ENCODE data around the gene CLHC1. TPM values are rescaled to one million over a fixed set of nuclear protein-coding genes. Genes with fewer than 3 reads are reported as not detected.

Gene CLHC1
- total RNA-seq, 1 experiment from 2014 or later, result 11.1 TPM

GRCh38 chr2:55242617-55243016 is 10.5 kb upstream of the CLHC1 start:
- Histone ChIP-seq H3K36me3 (ENCODE audit: control insufficient read depth in 1 of 2, insufficient read depth in 2 of 2, low read length in 2 of 2) (peaks cover 28 to 29% of the 10 kb centered on the region in 2 experiments), H2AFZ (ENCODE audit: low read depth, low read length, poor library complexity, severe bottlenecking) (no peak overlapping the region), H3K4me3 (replicated peaks in 1 of 2; ENCODE audit: low read depth in 1 of 2, low read length in 2 of 2) (no peak overlapping the region), H3K4me2 (ENCODE audit: low read length) (no peak overlapping the region), H3K27ac (ENCODE audit: low read depth, low read length) (no peak overlapping the region), H3K27me3 (ENCODE audit: insufficient read depth, low read length) (no peaks in the 10 kb centered on the region), H3K79me2 (ENCODE audit: insufficient read depth, low read length) (no peaks in the 10 kb centered on the region), H3K9ac (ENCODE audit: low read length) (no peak overlapping the region), H3K9me2 (ENCODE audit: insufficient read depth) (no peaks in the 10 kb centered on the region), H4K20me1 (ENCODE audit: insufficient read depth) (0 out of 2 replicates have a peak, but pooled peaks cover 3% of the 10 kb centered on the region), H3K9me3 (ENCODE audit: control insufficient read depth in 1 of 2, insufficient read depth in 1 of 2, low read depth in 1 of 2, low read length in 2 of 2) (no peaks in the 10 kb centered on the region), H3K4me1 (ENCODE audit: control insufficient read depth in 1 of 2, insufficient read depth in 2 of 2, low read length in 2 of 2) (no peaks in the 10 kb centered on the region)
- DNase-seq (ENCODE audit: low read depth, low spot score) (no peak), ATAC-seq (no peak)
- ChIA-PET POLR2A (no interaction called here), CTCF (no interaction called here), RAD21 (ENCODE audit: low non-redundant PET in 1 of 2, low total read pairs in 2 of 2, uncharacterized antibody in 2 of 2, unreplicated experiment in 2 of 2) (no interaction called here)
- intact Hi-C loops (cut with micrococcal nuclease), result no loop called here
- no TSS peak for BruUV-seq (replicated peaks)
- TF ChIP-seq FOSL1 (IDR thresholded peaks at IDR 0.05; ENCODE audit: low read depth), result no peak
- TF ChIP-seq EZH2phosphoT487 (IDR thresholded peaks at IDR 0.05; ENCODE audit: borderline replicate concordance), result no peak
- TF ChIP-seq CBX3 (IDR thresholded peaks at IDR 0.05; ENCODE audit: low read depth), result no peak
- TF ChIP-seq, protein P1, sequence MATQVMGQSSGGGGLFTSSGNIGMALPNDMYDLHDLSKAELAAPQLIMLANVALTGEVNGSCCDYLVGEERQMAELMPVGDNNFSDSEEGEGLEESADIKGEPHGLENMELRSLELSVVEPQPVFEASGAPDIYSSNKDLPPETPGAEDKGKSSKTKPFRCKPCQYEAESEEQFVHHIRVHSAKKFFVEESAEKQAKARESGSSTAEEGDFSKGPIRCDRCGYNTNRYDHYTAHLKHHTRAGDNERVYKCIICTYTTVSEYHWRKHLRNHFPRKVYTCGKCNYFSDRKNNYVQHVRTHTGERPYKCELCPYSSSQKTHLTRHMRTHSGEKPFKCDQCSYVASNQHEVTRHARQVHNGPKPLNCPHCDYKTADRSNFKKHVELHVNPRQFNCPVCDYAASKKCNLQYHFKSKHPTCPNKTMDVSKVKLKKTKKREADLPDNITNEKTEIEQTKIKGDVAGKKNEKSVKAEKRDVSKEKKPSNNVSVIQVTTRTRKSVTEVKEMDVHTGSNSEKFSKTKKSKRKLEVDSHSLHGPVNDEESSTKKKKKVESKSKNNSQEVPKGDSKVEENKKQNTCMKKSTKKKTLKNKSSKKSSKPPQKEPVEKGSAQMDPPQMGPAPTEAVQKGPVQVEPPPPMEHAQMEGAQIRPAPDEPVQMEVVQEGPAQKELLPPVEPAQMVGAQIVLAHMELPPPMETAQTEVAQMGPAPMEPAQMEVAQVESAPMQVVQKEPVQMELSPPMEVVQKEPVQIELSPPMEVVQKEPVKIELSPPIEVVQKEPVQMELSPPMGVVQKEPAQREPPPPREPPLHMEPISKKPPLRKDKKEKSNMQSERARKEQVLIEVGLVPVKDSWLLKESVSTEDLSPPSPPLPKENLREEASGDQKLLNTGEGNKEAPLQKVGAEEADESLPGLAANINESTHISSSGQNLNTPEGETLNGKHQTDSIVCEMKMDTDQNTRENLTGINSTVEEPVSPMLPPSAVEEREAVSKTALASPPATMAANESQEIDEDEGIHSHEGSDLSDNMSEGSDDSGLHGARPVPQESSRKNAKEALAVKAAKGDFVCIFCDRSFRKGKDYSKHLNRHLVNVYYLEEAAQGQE (IDR thresholded peaks at IDR 0.05; ENCODE audit: low read depth), result no peak
- TF ChIP-seq EZH2 (IDR thresholded peaks at IDR 0.05), result no peak
- no peak for TF ChIP-seq YY1 (IDR thresholded peaks at IDR 0.05; ENCODE audit: extremely low read depth, insufficient replicate concordance, low read depth, low read length)
- TF ChIP-seq, protein P2, sequence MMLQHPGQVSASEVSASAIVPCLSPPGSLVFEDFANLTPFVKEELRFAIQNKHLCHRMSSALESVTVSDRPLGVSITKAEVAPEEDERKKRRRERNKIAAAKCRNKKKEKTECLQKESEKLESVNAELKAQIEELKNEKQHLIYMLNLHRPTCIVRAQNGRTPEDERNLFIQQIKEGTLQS (IDR thresholded peaks at IDR 0.05), result no peak
- no peak for TF ChIP-seq EGR1 (IDR thresholded peaks at IDR 0.05; ENCODE audit: low read depth)
- no peak for TF ChIP-seq ELF1 (IDR thresholded peaks at IDR 0.05; ENCODE audit: borderline replicate concordance, low read depth)
- TF ChIP-seq SP1 (IDR thresholded peaks at IDR 0.05; ENCODE audit: low read depth), result no peak
- TF ChIP-seq, protein P3, sequence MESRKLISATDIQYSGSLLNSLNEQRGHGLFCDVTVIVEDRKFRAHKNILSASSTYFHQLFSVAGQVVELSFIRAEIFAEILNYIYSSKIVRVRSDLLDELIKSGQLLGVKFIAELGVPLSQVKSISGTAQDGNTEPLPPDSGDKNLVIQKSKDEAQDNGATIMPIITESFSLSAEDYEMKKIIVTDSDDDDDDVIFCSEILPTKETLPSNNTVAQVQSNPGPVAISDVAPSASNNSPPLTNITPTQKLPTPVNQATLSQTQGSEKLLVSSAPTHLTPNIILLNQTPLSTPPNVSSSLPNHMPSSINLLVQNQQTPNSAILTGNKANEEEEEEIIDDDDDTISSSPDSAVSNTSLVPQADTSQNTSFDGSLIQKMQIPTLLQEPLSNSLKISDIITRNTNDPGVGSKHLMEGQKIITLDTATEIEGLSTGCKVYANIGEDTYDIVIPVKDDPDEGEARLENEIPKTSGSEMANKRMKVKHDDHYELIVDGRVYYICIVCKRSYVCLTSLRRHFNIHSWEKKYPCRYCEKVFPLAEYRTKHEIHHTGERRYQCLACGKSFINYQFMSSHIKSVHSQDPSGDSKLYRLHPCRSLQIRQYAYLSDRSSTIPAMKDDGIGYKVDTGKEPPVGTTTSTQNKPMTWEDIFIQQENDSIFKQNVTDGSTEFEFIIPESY (IDR thresholded peaks at IDR 0.05; ENCODE audit: extremely low read depth, insufficient replicate concordance, low read length), result no peak
- no peak for TF ChIP-seq JUND (IDR thresholded peaks at IDR 0.05)
- no peak for TF ChIP-seq TCF7L2 (IDR thresholded peaks at IDR 0.05; ENCODE audit: borderline replicate concordance, extremely low read depth, insufficient read depth, insufficient read length)
- no peak for TF ChIP-seq CEBPB (IDR thresholded peaks at IDR 0.05; ENCODE audit: low read depth)
- no peak for TF ChIP-seq SRF (IDR thresholded peaks at IDR 0.05; ENCODE audit: low read depth)
- TF ChIP-seq POLR2AphosphoS5 (IDR thresholded peaks at IDR 0.05; ENCODE audit: low read depth, low read length), result no peak
- no peak for TF ChIP-seq RAD21 (IDR thresholded peaks at IDR 0.05; ENCODE audit: low read depth)
- no peak for TF ChIP-seq POLR2A (IDR thresholded peaks at IDR 0.05; ENCODE audit: borderline replicate concordance, extremely low read depth, insufficient read depth, insufficient read length)
- no peak for TF ChIP-seq ZNF274 (IDR thresholded peaks at IDR 0.05; ENCODE audit: low read depth, low read length)
- no peak for TF ChIP-seq ZFX (IDR thresholded peaks at IDR 0.05)

Data from HCT116 (cell line).